Mesenchymal stem cell (in vitro differentiated cells and primary cell): ENCODE measurements around the gene ITPKB.
A peak's percentile ranks its signal among the peaks of the same experiment; 100 is the strongest.

ENCODE experiments used
- DNase-seq: peaks from one replicate; pipeline ENCODE4 v3.0.0-alpha.2; 2013
- H2AFZ ChIP-seq: one replicate; pipeline ENCODE4 v1.6.1; 2013; ENCODE audit warnings: low read depth, mild to moderate bottlenecking, control low read depth, inconsistent platforms, low read length, moderate library complexity
- H2AK5ac ChIP-seq: 2 replicates; pipeline ENCODE4 v1.6.1; 2013; ENCODE audit warnings: low read length, moderate library complexity, mild to moderate bottlenecking, inconsistent platforms; ENCODE audit not compliant: severe bottlenecking
- H2BK120ac ChIP-seq: one replicate; pipeline ENCODE4 v1.6.1; 2013; ENCODE audit warnings: low read depth, mild to moderate bottlenecking, inconsistent platforms, low read length, moderate library complexity
- H2BK12ac ChIP-seq, 2 experiments: one replicate each; pipeline ENCODE4 v1.6.1; 2013; ENCODE audit warnings: inconsistent platforms in 2 of 2, low read length in 2 of 2, mild to moderate bottlenecking in 2 of 2, moderate library complexity in 2 of 2, control low read depth in 1 of 2
- H2BK15ac ChIP-seq: one replicate; pipeline ENCODE4 v1.6.1; 2013; ENCODE audit warnings: mild to moderate bottlenecking, low read depth, inconsistent platforms; ENCODE audit not compliant: poor library complexity, severe bottlenecking
- H2BK5ac ChIP-seq: 2 replicates; pipeline ENCODE4 v1.6.1; 2013; ENCODE audit warnings: low read depth, mild to moderate bottlenecking, low read length, control low read depth, inconsistent platforms; ENCODE audit not compliant: poor library complexity, severe bottlenecking
- H3K14ac ChIP-seq, 2 experiments: one replicate each; pipeline ENCODE4 v1.6.1; 2013; ENCODE audit warnings: inconsistent platforms in 2 of 2, low read length in 2 of 2, control low read depth in 1 of 2, mild to moderate bottlenecking in 1 of 2, moderate library complexity in 1 of 2
- H3K18ac ChIP-seq, 2 experiments: one replicate each; pipeline ENCODE4 v1.6.1; 2013; ENCODE audit warnings: inconsistent platforms in 2 of 2, low read length in 2 of 2, control low read depth in 1 of 2, low read depth in 1 of 2, mild to moderate bottlenecking in 1 of 2
- H3K23ac ChIP-seq, 2 experiments: one replicate each; pipeline ENCODE4 v1.6.1; 2013; ENCODE audit warnings: inconsistent platforms in 2 of 2, low read length in 2 of 2, mild to moderate bottlenecking in 2 of 2, moderate library complexity in 2 of 2, control low read depth in 1 of 2
- H3K27ac ChIP-seq: 2 replicates; pipeline ENCODE4 v1.5.1; 2013; ENCODE audit warnings: mild to moderate bottlenecking, moderate library complexity, low read length, control low read depth, inconsistent platforms; ENCODE audit not compliant: poor library complexity, severe bottlenecking
- H3K27me3 ChIP-seq, 2 experiments: 2 replicates each; pipeline versions ENCODE4 v1.6.1 to v1.7.0; 2013; ENCODE audit warnings: low read length in 2 of 2, mild to moderate bottlenecking in 2 of 2, moderate library complexity in 2 of 2, control low read depth in 1 of 2, inconsistent platforms in 1 of 2; ENCODE audit not compliant: control insufficient read depth in 1 of 2, insufficient read depth in 1 of 2
- H3K36me3 ChIP-seq, 2 experiments: 2 replicates each; pipeline versions ENCODE4 v1.6.1 to v1.7.0; 2013; ENCODE audit warnings: low read length in 2 of 2, control low read depth in 1 of 2, inconsistent platforms in 1 of 2, low read depth in 1 of 2, mild to moderate bottlenecking in 1 of 2; ENCODE audit not compliant: insufficient read depth in 2 of 2, control insufficient read depth in 1 of 2
- H3K4ac ChIP-seq, 2 experiments: one replicate each; pipeline ENCODE4 v1.6.1; 2013; ENCODE audit warnings: inconsistent platforms in 2 of 2, low read length in 2 of 2, mild to moderate bottlenecking in 2 of 2, moderate library complexity in 2 of 2, control low read depth in 1 of 2, low read depth in 1 of 2
- H3K4me1 ChIP-seq: 2 replicates; pipeline ENCODE4 v1.6.1; 2013; ENCODE audit warnings: low read depth, low read length, control low read depth; ENCODE audit not compliant: control insufficient read depth, insufficient read depth
- H3K4me2 ChIP-seq: 2 replicates; pipeline ENCODE4 v1.6.1; 2013; ENCODE audit warnings: low read length, mild to moderate bottlenecking, inconsistent platforms; ENCODE audit not compliant: poor library complexity, severe bottlenecking
- H3K4me3 ChIP-seq, 2 experiments: 2 replicates each; pipeline versions ENCODE4 v1.5.1 to v1.7.0; 2013; ENCODE audit warnings: low read length in 2 of 2, mild to moderate bottlenecking in 2 of 2, control low read depth in 1 of 2, low read depth in 1 of 2; ENCODE audit not compliant: insufficient read depth in 1 of 2
- H3K79me1 ChIP-seq: replicated peaks from 2 replicates; pipeline ENCODE4 v1.6.1; 2013; ENCODE audit warnings: mild to moderate bottlenecking, control low read depth, low read length, inconsistent platforms; ENCODE audit not compliant: poor library complexity, severe bottlenecking
- H3K9ac ChIP-seq: 2 replicates; pipeline ENCODE4 v1.7.0; 2013; ENCODE audit warnings: mild to moderate bottlenecking, low read length, moderate library complexity
- H3K9me3 ChIP-seq: 2 replicates; pipeline ENCODE4 v1.7.0; 2013; ENCODE audit warnings: mild to moderate bottlenecking, low read length; ENCODE audit not compliant: control insufficient read depth
- H4K8ac ChIP-seq: one replicate; pipeline ENCODE4 v1.6.1; 2013; ENCODE audit warnings: inconsistent platforms, mild to moderate bottlenecking, low read length, moderate library complexity
- H4K91ac ChIP-seq: one replicate; pipeline ENCODE4 v1.6.1; 2013; ENCODE audit warnings: mild to moderate bottlenecking, low read length, inconsistent platforms
- WGBS: methylation state at CpG from one replicate; pipeline ENCODE4 v1.1.7; 2013; ENCODE audit warnings: mixed read lengths; 5-methylcytosine and 5-hydroxymethylcytosine counted together

ITPKB gene

DNA sequence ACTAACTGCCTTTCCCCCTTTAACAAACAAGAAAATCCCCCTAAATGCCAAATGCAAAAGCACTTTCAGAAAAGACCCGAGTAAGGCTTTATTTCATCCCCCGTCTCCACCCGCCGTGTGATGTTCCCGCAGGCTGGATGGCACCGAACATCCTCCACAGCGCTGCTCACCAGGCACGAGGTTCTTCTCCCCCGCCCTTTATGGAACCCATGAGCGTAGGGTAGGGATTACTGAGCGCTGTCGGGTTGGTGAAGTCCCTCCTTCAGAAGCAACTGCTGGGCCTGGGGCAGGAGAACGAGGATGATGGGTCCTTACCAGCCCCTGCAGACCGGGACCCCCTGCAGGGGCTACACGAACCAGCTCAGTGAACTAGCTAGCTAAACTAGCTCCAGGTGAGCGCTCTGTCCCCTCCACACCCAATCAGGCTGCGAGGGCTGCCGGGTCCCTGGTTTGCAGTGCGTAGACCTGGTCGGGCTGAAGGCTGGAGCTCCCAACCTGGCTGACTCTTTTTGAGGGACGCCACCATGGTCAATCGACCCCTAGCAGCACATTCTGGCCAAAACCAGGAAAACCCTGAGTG is 80.4 kb downstream of the ITPKB start:
- H3K4me2 ChIP-seq, result no peak overlapping the region

DNA sequence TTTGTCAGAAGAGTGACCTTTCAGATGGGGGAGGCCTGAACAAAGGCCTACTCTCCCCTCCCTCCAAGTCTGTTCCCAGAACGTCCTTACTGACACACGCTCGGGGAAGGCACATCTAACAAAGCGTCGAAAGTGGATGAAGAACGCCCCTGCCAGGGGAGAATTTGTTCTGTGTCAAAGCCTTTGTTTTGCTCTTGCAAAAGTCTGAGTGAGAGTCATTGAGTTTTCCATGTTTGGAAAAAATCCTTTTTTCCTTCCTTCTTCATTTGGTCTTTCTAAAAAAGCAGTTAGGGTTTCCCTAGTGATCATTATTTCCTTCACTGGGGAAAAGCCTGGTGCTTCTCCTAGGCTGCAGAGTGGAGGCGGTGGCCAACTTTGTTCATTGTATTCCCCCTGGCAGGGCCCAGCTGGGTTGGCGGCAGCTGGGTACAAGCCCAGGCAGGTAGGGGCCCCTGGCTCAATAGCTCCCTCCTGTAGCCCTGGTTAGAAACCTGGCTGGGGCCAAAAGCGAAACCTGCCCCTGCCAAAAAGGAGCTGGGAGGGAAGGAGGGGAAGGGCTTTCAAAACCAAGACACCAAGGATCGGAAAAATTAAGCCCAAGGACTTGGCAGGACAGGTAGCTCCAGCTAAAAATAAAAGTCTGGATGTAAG is 81.1 kb downstream of the ITPKB start:
- Histone ChIP-seq H3K18ac (peak overlapping the region in 1 of 2 experiments; percentile 9), H3K27me3 (no peaks in the 10 kb centered on the region), H3K9ac (peak overlapping the region; percentile 71), H3K23ac (no peak overlapping the region), H2AK5ac (no peak overlapping the region), H2BK15ac (peak overlapping the region; percentile 63), H3K79me1 (peaks cover 27% of the 10 kb centered on the region), H2BK5ac (no peak overlapping the region), H2AFZ (no peak overlapping the region), H4K8ac (no peak overlapping the region), H3K14ac (no peak overlapping the region), H3K36me3 (no peaks in the 10 kb centered on the region), H3K4me1 (peaks cover 51% of the 10 kb centered on the region), H3K4ac (no peak overlapping the region), H3K4me3 (no peak overlapping the region), H2BK12ac (no peak overlapping the region), H4K91ac (no peak overlapping the region), H3K4me2 (no peak overlapping the region), H3K9me3 (no peaks in the 10 kb centered on the region), H3K27ac (no peak overlapping the region), H2BK120ac (no peak overlapping the region)
- 81% methylated on average over 10 of the region's 10 CpGs for WGBS
- DNase-seq, result no peak

More for the DNA sequence above, 80.4 kb downstream of the ITPKB start:
- Histone ChIP-seq H2BK15ac (peak overlapping the region; percentile 6), H3K14ac (no peak overlapping the region), H2AK5ac (peak overlapping the region; percentile 1), H2AFZ (no peak overlapping the region), H4K91ac (peak overlapping the region; percentile 1), H3K36me3 (no peaks in the 10 kb centered on the region), H3K27ac (no peak overlapping the region), H4K8ac (no peak overlapping the region), H3K9me3 (no peaks in the 10 kb centered on the region), H2BK12ac (peak overlapping the region in 1 of 2 experiments; percentile 1), H2BK5ac (no peak overlapping the region), H3K18ac (no peak overlapping the region), H3K4ac (no peak overlapping the region), H2BK120ac (no peak overlapping the region), H3K4me1 (peaks cover 55% of the 10 kb centered on the region), H3K27me3 (no peaks in the 10 kb centered on the region), H3K4me3 (no peak overlapping the region), H3K9ac (no peak overlapping the region), H3K23ac (no peak overlapping the region), H3K79me1 (peaks cover 27% of the 10 kb centered on the region)
- no peak for DNase-seq
- 95% methylated on average over 22 of the region's 22 CpGs for WGBS

DNA sequence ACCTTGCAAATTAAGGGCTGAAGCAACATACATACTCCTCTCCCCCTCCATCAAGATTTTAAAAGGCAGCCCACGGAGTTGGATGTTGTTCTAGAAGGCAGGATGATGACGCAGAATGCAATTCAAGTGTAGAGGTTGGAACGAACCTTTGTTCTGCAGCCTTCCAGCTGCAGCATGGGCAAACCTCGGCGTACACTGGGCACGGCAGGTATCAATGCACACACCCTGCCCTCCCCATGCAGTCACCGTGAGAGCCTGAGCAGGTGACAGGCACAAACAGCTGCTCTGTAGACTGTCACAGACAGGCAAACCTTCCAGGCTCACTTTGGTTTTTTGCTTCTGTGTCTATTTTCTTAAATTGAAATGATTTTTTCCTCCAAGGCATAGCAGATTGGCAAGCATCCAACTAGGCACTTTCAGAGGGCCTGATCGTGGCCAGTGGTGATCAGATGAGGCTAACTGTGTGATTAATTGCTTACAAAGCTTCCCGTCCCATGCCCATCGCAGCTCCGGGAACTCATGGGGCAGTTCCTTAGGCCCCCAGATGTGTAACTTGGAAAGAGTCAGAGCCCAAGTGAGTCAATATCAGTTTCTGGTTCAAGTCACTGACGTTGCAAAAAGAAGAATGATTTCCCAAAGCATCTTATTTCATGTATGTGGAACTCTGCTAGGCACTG is 82.3 kb downstream of the ITPKB start:
- Histone ChIP-seq H2BK15ac (no peak overlapping the region), H3K9ac (peak overlapping the region; percentile 61), H2BK12ac (peak overlapping the region in 1 of 2 experiments; percentile 33), H3K27me3 (no peaks in the 10 kb centered on the region), H3K4ac (no peak overlapping the region), H3K9me3 (no peaks in the 10 kb centered on the region), H3K36me3 (no peaks in the 10 kb centered on the region), H2BK5ac (no peak overlapping the region), H2AK5ac (no peak overlapping the region), H3K4me2 (no peak overlapping the region), H3K27ac (no peak overlapping the region), H2BK120ac (no peak overlapping the region), H3K4me3 (peak overlapping the region in 1 of 2 experiments; percentile 47), H3K14ac (no peak overlapping the region), H3K23ac (no peak overlapping the region), H2AFZ (no peak overlapping the region), H3K4me1 (peaks cover 45% of the 10 kb centered on the region), H3K79me1 (peaks cover 30% of the 10 kb centered on the region), H3K18ac (peak overlapping the region in 1 of 2 experiments; percentile 0), H4K91ac (no peak overlapping the region), H4K8ac (no peak overlapping the region)
- peak; percentile 74 for DNase-seq
- 48% methylated on average over 12 of the region's 12 CpGs for WGBS

DNA sequence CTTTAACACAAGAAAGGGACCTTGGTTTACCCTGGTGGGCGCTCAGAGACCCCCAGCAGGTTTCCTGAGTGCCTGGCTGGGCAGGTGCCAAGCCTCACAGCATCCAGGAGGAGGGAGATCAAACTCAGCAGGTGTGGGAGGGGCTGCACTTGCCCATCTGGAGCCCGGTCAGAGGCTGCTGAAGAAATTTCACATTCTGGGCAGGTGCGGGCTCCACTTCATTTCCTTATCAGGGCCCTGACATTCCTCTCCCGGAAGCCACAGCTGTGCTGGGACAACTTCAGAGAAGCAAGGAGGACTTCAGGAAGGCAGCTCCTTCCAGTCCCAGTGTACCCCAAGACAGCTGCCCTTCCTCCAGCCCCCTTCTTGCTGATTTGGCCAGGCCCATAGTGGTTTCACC is 82.9 kb downstream of the ITPKB start:
- no peak for DNase-seq
- H3K79me1 ChIP-seq, result peaks cover 30% of the 10 kb centered on the region
- no peaks in the 10 kb centered on the region for H3K27me3 ChIP-seq
- no peak overlapping the region for H3K4ac ChIP-seq
- no peak overlapping the region for H3K4me2 ChIP-seq
- no peak overlapping the region for H4K8ac ChIP-seq
- no peak overlapping the region for H3K23ac ChIP-seq
- WGBS, result 76% methylated on average over 4 of the region's 4 CpGs
- no peak overlapping the region for H3K14ac ChIP-seq
- H3K4me3 ChIP-seq, result peak overlapping the region in 1 of 2 experiments; percentile 47
- peak overlapping the region; percentile 30 for H2AK5ac ChIP-seq
- peak overlapping the region in 1 of 2 experiments; percentile 0 for H3K18ac ChIP-seq
- H3K9ac ChIP-seq, result peak overlapping the region; percentile 61
- no peak overlapping the region for H2BK5ac ChIP-seq
- H3K36me3 ChIP-seq, result no peaks in the 10 kb centered on the region
- no peak overlapping the region for H3K27ac ChIP-seq
- no peaks in the 10 kb centered on the region for H3K9me3 ChIP-seq
- H4K91ac ChIP-seq, result no peak overlapping the region
- no peak overlapping the region for H2BK120ac ChIP-seq
- H2BK15ac ChIP-seq, result no peak overlapping the region
- H2BK12ac ChIP-seq, result no peak overlapping the region
- H3K4me1 ChIP-seq, result peaks cover 41% of the 10 kb centered on the region
- no peak overlapping the region for H2AFZ ChIP-seq
